HEK293 (cell line): ENCODE measurements around the gene CADPS2.

Source experiments
- BCL11B ChIP-seq: fragments of 450-650 bp; formaldehyde crosslinking; IDR thresholded peaks from 2 replicates; pipeline ENCODE4 v1.5.1; 2016; ENCODE audit warnings: low read depth, missing biosample characterization, missing genetic modification characterization
- GLI2 ChIP-seq: fragments of 450-650 bp; formaldehyde crosslinking; IDR thresholded peaks from 2 replicates; pipeline ENCODE4; 2017; ENCODE audit warnings: missing biosample characterization, missing genetic modification characterization, low read depth, borderline replicate concordance
- HOXD13 ChIP-seq: sonication (generic); formaldehyde crosslinking; IDR thresholded peaks from 2 replicates; pipeline ENCODE4 v1.8.0; 2022; ENCODE audit warnings: missing genetic modification reagents, borderline replicate concordance
- OSR2 ChIP-seq: fragments of 450-650 bp; formaldehyde crosslinking; IDR thresholded peaks from 2 replicates; pipeline ENCODE4 v1.5.1; 2016; ENCODE audit warnings: missing biosample characterization, missing genetic modification characterization
- ZBTB17 ChIP-seq: fragments of 450-650 bp; formaldehyde crosslinking; IDR thresholded peaks from 2 replicates; pipeline ENCODE4 v1.5.1; 2016; ENCODE audit warnings: missing biosample characterization, missing genetic modification characterization
- ZNF24 ChIP-seq: fragments of 450-650 bp; formaldehyde crosslinking; IDR thresholded peaks from 2 replicates; pipeline ENCODE4 v1.5.1; 2016; ENCODE audit warnings: missing biosample characterization, missing genetic modification characterization
- ZNF274 ChIP-seq, 2 experiments: fragments of 200-500 bp in 1 of 2; fragments of 450-650 bp in 1 of 2; sonication (Bioruptor generic) in 1 of 2; formaldehyde crosslinking in 1 of 2; IDR thresholded peaks; 2 replicates each; pipeline versions ENCODE4 v1.5.1 to v1.6.1; 2014 to 2016; ENCODE audit warnings: borderline replicate concordance in 1 of 2, inconsistent platforms in 1 of 2, low read length in 1 of 2, missing biosample characterization in 1 of 2, missing genetic modification characterization in 1 of 2
- ZNF558 ChIP-seq: fragments of 450-650 bp; formaldehyde crosslinking; IDR thresholded peaks from 2 replicates; pipeline ENCODE4 v1.5.1; 2016; ENCODE audit warnings: missing biosample characterization, missing genetic modification characterization
- ZNF585B ChIP-seq: fragments of 450-650 bp; formaldehyde crosslinking; IDR thresholded peaks from 2 replicates; pipeline ENCODE4 v1.5.1; 2016; ENCODE audit warnings: missing biosample characterization, missing genetic modification characterization
- ZNF707 ChIP-seq: fragments of 450-650 bp; formaldehyde crosslinking; IDR thresholded peaks from 2 replicates; pipeline ENCODE4 v1.5.1; 2016; ENCODE audit warnings: missing biosample characterization, missing genetic modification characterization
- ZNF792 ChIP-seq: fragments of 450-650 bp; formaldehyde crosslinking; IDR thresholded peaks from 2 replicates; pipeline ENCODE4 v1.5.1; 2016; ENCODE audit warnings: missing biosample characterization, missing genetic modification characterization
- TF ChIP-seq, protein P1 (sequence below): fragments of 450-650 bp; formaldehyde crosslinking; IDR thresholded peaks from 2 replicates; pipeline ENCODE4 v1.5.1; 2016; ENCODE audit warnings: missing biosample characterization, missing genetic modification characterization
- TF ChIP-seq, protein P2 (sequence below): fragments of 450-650 bp; formaldehyde crosslinking; IDR thresholded peaks from 2 replicates; pipeline ENCODE4 v1.5.1; 2016; ENCODE audit warnings: missing biosample characterization, missing genetic modification characterization
- TF ChIP-seq, protein P3 (sequence below): fragments of 450-650 bp; formaldehyde crosslinking; IDR thresholded peaks from 2 replicates; pipeline ENCODE4 v1.5.1; 2016; ENCODE audit warnings: missing biosample characterization, missing genetic modification characterization

DNA sequence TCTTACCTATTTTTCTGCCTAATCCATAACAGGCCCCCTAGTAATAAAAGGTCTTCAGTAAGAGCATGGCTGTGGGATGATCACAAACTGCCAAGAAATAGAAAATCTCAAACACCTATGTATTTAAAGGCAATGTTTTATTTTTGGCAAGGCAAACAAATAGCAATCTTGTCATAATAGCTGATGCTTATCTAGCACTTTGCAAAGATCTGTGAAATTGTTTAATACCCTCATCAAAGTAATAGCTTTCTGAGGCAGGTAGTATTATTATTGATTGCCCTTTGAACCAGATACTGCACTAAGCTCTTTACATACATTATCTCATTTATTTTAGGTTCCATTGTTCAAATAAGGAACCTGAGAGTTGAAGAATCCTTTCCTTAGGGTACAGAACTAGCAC lies 1.6 kb upstream of the CADPS2 start:
- TF ChIP-seq, protein P1, sequence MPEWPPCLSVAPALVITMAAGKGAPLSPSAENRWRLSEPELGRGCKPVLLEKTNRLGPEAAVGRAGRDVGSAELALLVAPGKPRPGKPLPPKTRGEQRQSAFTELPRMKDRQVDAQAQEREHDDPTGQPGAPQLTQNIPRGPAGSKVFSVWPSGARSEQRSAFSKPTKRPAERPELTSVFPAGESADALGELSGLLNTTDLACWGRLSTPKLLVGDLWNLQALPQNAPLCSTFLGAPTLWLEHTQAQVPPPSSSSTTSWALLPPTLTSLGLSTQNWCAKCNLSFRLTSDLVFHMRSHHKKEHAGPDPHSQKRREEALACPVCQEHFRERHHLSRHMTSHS (tag by site-specific recombination): no peak
- TF ChIP-seq GLI2 (tag by site-specific recombination): no peak
- no peak for TF ChIP-seq HOXD13 (CRISPR knock-in tag)
- no peak for TF ChIP-seq ZNF585B (tag by site-specific recombination)
- TF ChIP-seq, protein P2, sequence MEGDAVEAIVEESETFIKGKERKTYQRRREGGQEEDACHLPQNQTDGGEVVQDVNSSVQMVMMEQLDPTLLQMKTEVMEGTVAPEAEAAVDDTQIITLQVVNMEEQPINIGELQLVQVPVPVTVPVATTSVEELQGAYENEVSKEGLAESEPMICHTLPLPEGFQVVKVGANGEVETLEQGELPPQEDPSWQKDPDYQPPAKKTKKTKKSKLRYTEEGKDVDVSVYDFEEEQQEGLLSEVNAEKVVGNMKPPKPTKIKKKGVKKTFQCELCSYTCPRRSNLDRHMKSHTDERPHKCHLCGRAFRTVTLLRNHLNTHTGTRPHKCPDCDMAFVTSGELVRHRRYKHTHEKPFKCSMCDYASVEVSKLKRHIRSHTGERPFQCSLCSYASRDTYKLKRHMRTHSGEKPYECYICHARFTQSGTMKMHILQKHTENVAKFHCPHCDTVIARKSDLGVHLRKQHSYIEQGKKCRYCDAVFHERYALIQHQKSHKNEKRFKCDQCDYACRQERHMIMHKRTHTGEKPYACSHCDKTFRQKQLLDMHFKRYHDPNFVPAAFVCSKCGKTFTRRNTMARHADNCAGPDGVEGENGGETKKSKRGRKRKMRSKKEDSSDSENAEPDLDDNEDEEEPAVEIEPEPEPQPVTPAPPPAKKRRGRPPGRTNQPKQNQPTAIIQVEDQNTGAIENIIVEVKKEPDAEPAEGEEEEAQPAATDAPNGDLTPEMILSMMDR (tag by site-specific recombination): no peak
- TF ChIP-seq ZNF24 (tag by site-specific recombination): no peak
- TF ChIP-seq OSR2 (tag by site-specific recombination): 0 out of 2 replicates have a peak, but pooled peaks have one; percentile 12
- TF ChIP-seq, protein P3, sequence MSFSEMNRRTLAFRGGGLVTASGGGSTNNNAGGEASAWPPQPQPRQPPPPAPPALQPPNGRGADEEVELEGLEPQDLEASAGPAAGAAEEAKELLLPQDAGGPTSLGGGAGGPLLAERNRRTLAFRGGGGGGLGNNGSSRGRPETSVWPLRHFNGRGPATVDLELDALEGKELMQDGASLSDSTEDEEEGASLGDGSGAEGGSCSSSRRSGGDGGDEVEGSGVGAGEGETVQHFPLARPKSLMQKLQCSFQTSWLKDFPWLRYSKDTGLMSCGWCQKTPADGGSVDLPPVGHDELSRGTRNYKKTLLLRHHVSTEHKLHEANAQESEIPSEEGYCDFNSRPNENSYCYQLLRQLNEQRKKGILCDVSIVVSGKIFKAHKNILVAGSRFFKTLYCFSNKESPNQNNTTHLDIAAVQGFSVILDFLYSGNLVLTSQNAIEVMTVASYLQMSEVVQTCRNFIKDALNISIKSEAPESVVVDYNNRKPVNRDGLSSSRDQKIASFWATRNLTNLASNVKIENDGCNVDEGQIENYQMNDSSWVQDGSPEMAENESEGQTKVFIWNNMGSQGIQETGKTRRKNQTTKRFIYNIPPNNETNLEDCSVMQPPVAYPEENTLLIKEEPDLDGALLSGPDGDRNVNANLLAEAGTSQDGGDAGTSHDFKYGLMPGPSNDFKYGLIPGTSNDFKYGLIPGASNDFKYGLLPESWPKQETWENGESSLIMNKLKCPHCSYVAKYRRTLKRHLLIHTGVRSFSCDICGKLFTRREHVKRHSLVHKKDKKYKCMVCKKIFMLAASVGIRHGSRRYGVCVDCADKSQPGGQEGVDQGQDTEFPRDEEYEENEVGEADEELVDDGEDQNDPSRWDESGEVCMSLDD: no peak
- no peak for TF ChIP-seq ZNF792
- TF ChIP-seq ZNF558 (tag by site-specific recombination): no peak
- no peak for TF ChIP-seq ZBTB17 (tag by site-specific recombination)
- no peak for TF ChIP-seq ZNF274 (IDR thresholded peaks at IDR 0.05; ENCODE audit: low read length)
- TF ChIP-seq ZNF274 (tag by site-specific recombination; IDR thresholded peaks at IDR 0.05; ENCODE audit: borderline replicate concordance): no peak
- no peak for TF ChIP-seq BCL11B (tag by site-specific recombination)
- TF ChIP-seq ZNF707 (tag by site-specific recombination): no peak
